OCI-LY7 (cell line): ENCODE data around the gene ZSWIM5. TPM values are rescaled to one million over a fixed set of nuclear protein-coding genes. Genes with fewer than 3 reads are reported as not detected.
"Not testable (repeated sequence)": the region's sequence is repeated elsewhere in the genome, so short reads cannot be mapped to it uniquely, and the experiment has no call there.

Source experiments
- BruUV-seq: library from RNA; stranded (reverse); fragments of 400-500 nt; replicated peaks from 2 replicates; lab custom pipeline; 2021; lab: Mats Ljungman, UMichigan
- CTCF ChIA-PET: fragments of 300-600 bp; sonication (Branson Sonifier 250); formaldehyde crosslinking; loops from one replicate; lab custom pipeline; 2022; ENCODE audit warnings: antibody characterized with exemption; ENCODE audit not compliant: unreplicated experiment; lab: Charles Lee
- POLR2A ChIA-PET: fragments of 300-600 bp; sonication (Branson Sonifier 250); formaldehyde crosslinking; loops from one replicate; lab custom pipeline; 2022; ENCODE audit warnings: antibody characterized with exemption; lab: Charles Lee
- DNase-seq: peaks from one replicate; pipeline ENCODE4 v3.0.0-alpha.2; 2015; ENCODE audit warnings: low spot score
- H2AFZ ChIP-seq: fragments of 200-600 bp; sonication (generic), shearing (Covaris generic); 2 replicates; pipeline ENCODE4 v1.6.1; 2014; ENCODE audit warnings: mild to moderate bottlenecking, antibody characterized with exemption, low read length, moderate library complexity
- H3K27ac ChIP-seq: fragments of 200-600 bp; sonication (generic); 2 replicates; pipeline ENCODE4 v1.5.1; 2014; ENCODE audit warnings: mixed run types, low read depth, mild to moderate bottlenecking, moderate library complexity, low read length, inconsistent platforms; ENCODE audit not compliant: poor library complexity, severe bottlenecking
- H3K36me3 ChIP-seq: fragments of 200-600 bp; sonication (generic); 2 replicates; pipeline ENCODE4 v1.6.1; 2014; ENCODE audit warnings: mild to moderate bottlenecking, antibody characterized with exemption, low read length, moderate library complexity, mixed read lengths; ENCODE audit not compliant: insufficient read depth
- H3K4me1 ChIP-seq: fragments of 200-600 bp; sonication (generic); 2 replicates; pipeline ENCODE4 v1.5.1; 2014; ENCODE audit warnings: mild to moderate bottlenecking, low read length; ENCODE audit not compliant: insufficient read depth, poor library complexity, severe bottlenecking
- H3K4me2 ChIP-seq: fragments of 200-600 bp; sonication (generic); 2 replicates; pipeline ENCODE4 v1.6.1; 2014; ENCODE audit warnings: mild to moderate bottlenecking, low read length
- H3K4me3 ChIP-seq: fragments of 200-600 bp; sonication (generic); 2 replicates; pipeline ENCODE4 v1.5.1; 2014; ENCODE audit warnings: mild to moderate bottlenecking, low read depth, low read length; ENCODE audit not compliant: poor library complexity, severe bottlenecking
- H3K79me2 ChIP-seq: fragments of 200-600 bp; sonication (generic); 2 replicates; pipeline ENCODE4 v1.6.1; 2016; ENCODE audit warnings: low read depth, mild to moderate bottlenecking, low read length, moderate library complexity, mixed read lengths; ENCODE audit not compliant: insufficient read depth
- H3K9me2 ChIP-seq: fragments of 200-600 bp; sonication (generic); 2 replicates; pipeline ENCODE4 v1.6.1; 2016; ENCODE audit warnings: mild to moderate bottlenecking, low read length, mixed read lengths; ENCODE audit not compliant: insufficient read depth
- H3K9me3 ChIP-seq: fragments of 200-600 bp; sonication (generic); 2 replicates; pipeline ENCODE4 v1.6.1; 2014; ENCODE audit warnings: mild to moderate bottlenecking, mixed run types, low read length, mixed read lengths
- H4K20me1 ChIP-seq: fragments of 200-600 bp; sonication (generic); 2 replicates; pipeline ENCODE4 v1.6.1; 2014; ENCODE audit warnings: mild to moderate bottlenecking, antibody characterized with exemption, low read length, moderate library complexity, mixed read lengths; ENCODE audit not compliant: insufficient read depth
- EZH2phosphoT487 ChIP-seq: fragments of 200-600 bp; sonication (generic); IDR thresholded peaks from 2 replicates; pipeline ENCODE4 v1.6.1; 2018; ENCODE audit warnings: low read depth, borderline replicate concordance, mild to moderate bottlenecking, mixed run types, antibody characterized with exemption, low read length, moderate library complexity, mixed read lengths
- intact Hi-C: fragments of 100-400 bp; cut with micrococcal nuclease; formaldehyde crosslinking; loops from one replicate; pipeline ENCODE4 v1.10.0; 2022; ENCODE audit not compliant: unreplicated experiment
- total RNA-seq, 2 experiments: library from RNA; depleted of rRNA in 1 of 2; stranded (reverse); fragments of >200 nt in 1 of 2; shearing (Covaris generic) in 1 of 2; gene quantifications; 2 replicates each; pipeline ENCODE4 v1.2.3, GENCODE V29; 2014 to 2022
- TF ChIP-seq, protein P1 (sequence below): fragments of 200-600 bp; sonication (generic); conservative IDR thresholded peaks from 2 replicates; pipeline ENCODE4 v1.5.1; 2014; ENCODE audit warnings: mild to moderate bottlenecking, antibody characterized with exemption, low read length, moderate library complexity, mixed read lengths

ZSWIM5 gene
- total RNA-seq, 2 experiments from 2014 or later: 0.28 to 0.42 TPM

DNA sequence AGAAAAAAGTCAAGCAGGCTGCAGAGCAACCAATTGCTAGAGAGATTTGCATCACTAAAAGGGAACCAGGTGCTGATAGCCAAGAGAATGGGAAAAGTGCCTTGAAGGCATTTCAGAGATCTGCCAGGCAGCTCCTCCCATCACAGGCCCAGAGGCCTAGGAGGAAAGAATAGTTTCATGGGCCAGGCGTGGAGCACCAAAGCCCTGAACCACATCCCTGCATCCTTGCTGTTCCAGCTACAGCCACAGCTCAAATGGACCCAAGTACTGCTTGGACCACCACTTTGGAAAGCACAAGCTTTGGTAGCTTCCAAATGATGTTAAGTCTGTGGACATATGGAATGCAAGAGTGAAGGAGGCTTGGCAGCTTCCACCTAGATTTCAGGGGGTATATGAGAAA is 29.7 kb upstream of the ZSWIM5 start:
- no peaks in the 10 kb centered on the region for H3K9me2 ChIP-seq
- no peaks in the 10 kb centered on the region for H4K20me1 ChIP-seq
- no peak overlapping the region for H3K4me2 ChIP-seq
- no TSS peak for BruUV-seq
- H3K4me1 ChIP-seq: no peaks in the 10 kb centered on the region
- no peaks in the 10 kb centered on the region for H3K79me2 ChIP-seq
- DNase-seq: no peak
- H3K9me3 ChIP-seq: 0 out of 2 replicates have a peak, but pooled peaks cover 4% of the 10 kb centered on the region
- H2AFZ ChIP-seq: no peak overlapping the region
- H3K4me3 ChIP-seq: no peak overlapping the region
- ChIA-PET CTCF (no interaction called here), POLR2A (no interaction called here)
- intact Hi-C loops: no loop called here
- no peak overlapping the region for H3K27ac ChIP-seq
- TF ChIP-seq, protein P1, sequence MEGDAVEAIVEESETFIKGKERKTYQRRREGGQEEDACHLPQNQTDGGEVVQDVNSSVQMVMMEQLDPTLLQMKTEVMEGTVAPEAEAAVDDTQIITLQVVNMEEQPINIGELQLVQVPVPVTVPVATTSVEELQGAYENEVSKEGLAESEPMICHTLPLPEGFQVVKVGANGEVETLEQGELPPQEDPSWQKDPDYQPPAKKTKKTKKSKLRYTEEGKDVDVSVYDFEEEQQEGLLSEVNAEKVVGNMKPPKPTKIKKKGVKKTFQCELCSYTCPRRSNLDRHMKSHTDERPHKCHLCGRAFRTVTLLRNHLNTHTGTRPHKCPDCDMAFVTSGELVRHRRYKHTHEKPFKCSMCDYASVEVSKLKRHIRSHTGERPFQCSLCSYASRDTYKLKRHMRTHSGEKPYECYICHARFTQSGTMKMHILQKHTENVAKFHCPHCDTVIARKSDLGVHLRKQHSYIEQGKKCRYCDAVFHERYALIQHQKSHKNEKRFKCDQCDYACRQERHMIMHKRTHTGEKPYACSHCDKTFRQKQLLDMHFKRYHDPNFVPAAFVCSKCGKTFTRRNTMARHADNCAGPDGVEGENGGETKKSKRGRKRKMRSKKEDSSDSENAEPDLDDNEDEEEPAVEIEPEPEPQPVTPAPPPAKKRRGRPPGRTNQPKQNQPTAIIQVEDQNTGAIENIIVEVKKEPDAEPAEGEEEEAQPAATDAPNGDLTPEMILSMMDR: no peak
- no peak for TF ChIP-seq EZH2phosphoT487
- no peaks in the 10 kb centered on the region for H3K36me3 ChIP-seq

DNA sequence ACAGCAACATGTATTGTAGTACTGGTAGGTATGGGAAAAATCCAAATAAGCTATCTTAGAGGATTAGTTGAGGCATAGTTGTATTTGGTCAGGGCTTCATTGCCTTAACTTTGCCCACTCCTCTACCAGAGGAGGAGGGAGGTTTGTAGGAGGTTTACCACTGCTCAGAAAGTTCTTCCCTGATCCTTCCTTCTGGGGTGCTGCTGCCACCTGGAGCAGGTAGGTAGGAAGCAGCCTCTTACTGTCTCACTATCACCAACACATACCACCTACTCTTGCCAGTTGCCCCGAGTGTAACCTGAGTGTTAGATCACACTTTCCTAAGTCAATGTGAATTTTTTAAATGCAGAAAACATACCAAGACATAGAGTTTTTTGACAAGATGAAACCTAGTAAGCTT is 24.1 kb upstream of the ZSWIM5 start:
- H3K79me2 ChIP-seq: no peaks in the 10 kb centered on the region
- H2AFZ ChIP-seq: no peak overlapping the region
- H3K4me1 ChIP-seq: no peaks in the 10 kb centered on the region
- H3K9me3 ChIP-seq: no peaks in the 10 kb centered on the region
- no peaks in the 10 kb centered on the region for H3K9me2 ChIP-seq
- peak; percentile 11 for DNase-seq
- H3K36me3 ChIP-seq: no peaks in the 10 kb centered on the region
- no peaks in the 10 kb centered on the region for H4K20me1 ChIP-seq
- H3K27ac ChIP-seq: no peak overlapping the region
- H3K4me3 ChIP-seq: no peak overlapping the region
- intact Hi-C loops: loop anchor here (1.0 kb wide), 1 partner anchor 216 kb away; no protein-coding TSS in a partner anchor
- TF ChIP-seq EZH2phosphoT487: no peak
- TF ChIP-seq, protein P1: peak; percentile 49
- no TSS peak for BruUV-seq
- POLR2A ChIA-PET: no interaction called here
- CTCF ChIA-PET: no interaction called here
- H3K4me2 ChIP-seq: no peak overlapping the region

DNA sequence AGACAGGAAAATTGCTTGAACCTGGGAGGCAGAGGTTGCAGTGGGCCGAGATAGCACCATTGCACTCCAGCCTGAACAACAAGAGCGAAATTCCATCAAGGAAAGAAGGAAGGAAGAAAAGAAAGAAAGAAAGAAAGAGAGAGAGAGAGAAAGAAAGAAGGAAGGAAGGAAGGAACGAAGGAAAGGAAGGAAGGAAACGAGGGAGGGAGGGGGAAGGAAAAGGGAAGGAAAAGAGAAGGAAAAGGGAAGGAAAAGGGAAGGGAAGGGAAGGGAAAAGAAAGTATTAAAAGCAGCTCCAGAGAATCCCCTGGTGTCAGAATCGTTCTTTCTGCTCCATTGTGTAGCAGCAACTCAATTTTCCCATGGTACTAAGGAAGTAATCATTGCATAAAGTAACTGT is 19.2 kb upstream of the ZSWIM5 start:
- Histone ChIP-seq H3K79me2 (no peaks in the 10 kb centered on the region), H3K4me1 (no peaks in the 10 kb centered on the region), H3K36me3 (no peaks in the 10 kb centered on the region), H3K9me2 (no peaks in the 10 kb centered on the region), H3K27ac (no peak overlapping the region), H4K20me1 (no peaks in the 10 kb centered on the region), H3K4me3 (no peak overlapping the region), H3K4me2 (no peak overlapping the region), H2AFZ (no peak overlapping the region), H3K9me3 (no peaks in the 10 kb centered on the region)
- intact Hi-C loops: no loop called here
- CTCF ChIA-PET: interaction anchor here (0.6 kb wide), 1 partner anchor 240 kb away, joined by 3 read pairs; no protein-coding TSS in a partner anchor
- POLR2A ChIA-PET: no interaction called here
- TF ChIP-seq, protein P1: no peak
- TF ChIP-seq EZH2phosphoT487: no peak
- BruUV-seq: no TSS peak
- no peak for DNase-seq

DNA sequence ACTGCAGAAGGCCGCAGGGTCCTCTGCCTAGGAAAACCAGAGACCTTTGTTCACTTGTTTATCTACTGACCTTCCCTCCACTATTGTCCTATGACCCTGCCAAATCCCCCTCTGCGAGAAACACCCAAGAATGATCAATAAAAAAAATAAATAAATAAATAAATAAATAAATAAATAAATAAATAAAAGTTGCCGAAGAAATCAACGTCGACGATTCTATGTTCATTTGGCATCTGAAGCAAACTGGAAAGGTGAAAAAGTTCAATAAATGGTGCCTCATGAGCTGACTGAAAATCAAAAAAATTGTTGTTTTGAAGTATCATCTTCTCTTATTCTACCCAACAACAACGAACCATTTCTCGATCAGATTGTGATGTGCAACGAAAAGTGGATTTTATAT is 17.3 kb upstream of the ZSWIM5 start:
- CTCF ChIA-PET, H3K9me2 ChIP-seq, H2AFZ ChIP-seq, H3K27ac ChIP-seq, DNase-seq, H3K4me3 ChIP-seq, intact Hi-C loops, BruUV-seq, H3K9me3 ChIP-seq, H3K36me3 ChIP-seq, H3K79me2 ChIP-seq, H3K4me1 ChIP-seq, H3K4me2 ChIP-seq, H4K20me1 ChIP-seq: not testable (repeated sequence)
- POLR2A ChIA-PET: interaction anchor here (0.6 kb wide), 3 partner anchors 30 to 1767 kb away, joined by 4 to 6 read pairs (median 5); no protein-coding TSS in a partner anchor
